Erythroblast (primary cell): Measurements from ENCODE around the gene SBNO2.

ENCODE experiments used
- DNase-seq, 2 experiments: peaks; one replicate each; lab custom pipeline; 2025; lab: John Stamatoyannopoulos, UW
- GATA1 ChIP-seq: IDR thresholded peaks from 2 replicates; pipeline ENCODE4 v1.6.1; 2011; ENCODE audit warnings: low read depth, mild to moderate bottlenecking, control low read depth, low read length, moderate library complexity
- POLR2A ChIP-seq: IDR thresholded peaks from 2 replicates; pipeline ENCODE4 v1.6.1; 2011; ENCODE audit warnings: mild to moderate bottlenecking, low read length

SBNO2 gene

DNA sequence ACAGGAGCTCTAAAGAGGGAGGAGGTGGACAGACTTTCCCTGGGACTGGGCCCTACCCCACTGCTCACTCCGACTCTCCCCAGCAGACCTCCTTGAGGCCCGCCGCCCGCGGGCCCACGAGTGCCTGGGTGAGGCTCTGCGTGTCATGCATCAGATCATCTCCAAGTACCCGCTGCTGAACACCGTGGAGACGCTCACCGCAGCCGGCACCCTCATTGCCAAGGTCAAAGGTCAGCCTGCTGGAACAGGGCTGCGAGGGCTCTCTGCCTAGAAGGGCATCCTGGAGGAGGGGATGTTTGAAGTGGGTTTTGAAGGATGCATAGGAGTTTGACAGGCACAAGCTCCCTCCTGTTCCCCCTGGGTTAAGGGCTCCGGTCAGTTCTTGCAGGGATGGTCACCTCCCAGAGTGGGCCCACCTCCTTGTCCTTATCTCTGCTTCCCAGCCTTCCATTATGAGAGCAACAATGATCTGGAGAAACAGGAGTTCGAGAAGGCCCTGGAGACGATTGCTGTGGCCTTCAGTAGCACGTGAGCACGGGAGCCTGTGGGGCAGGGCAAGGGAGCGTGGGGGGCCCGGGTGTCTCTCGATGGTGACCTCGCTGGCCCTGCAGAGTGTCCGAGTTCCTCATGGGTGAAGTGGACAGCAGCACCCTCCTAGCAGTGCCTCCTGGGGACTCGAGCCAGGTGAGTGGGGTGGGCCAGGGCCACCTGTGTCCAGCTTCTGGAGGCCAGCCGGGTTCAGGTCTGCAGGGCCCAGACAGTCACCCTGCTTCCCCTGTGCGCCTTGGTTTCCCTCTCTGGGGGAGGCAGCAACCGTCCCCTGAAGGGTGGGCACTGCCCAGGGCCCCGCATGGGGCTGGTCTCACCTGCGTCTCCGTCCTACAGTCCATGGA is 100.8 kb downstream of the SBNO2 start:
- TF ChIP-seq GATA1 (no peak), POLR2A (no peak)
- no peak for DNase-seq

DNA sequence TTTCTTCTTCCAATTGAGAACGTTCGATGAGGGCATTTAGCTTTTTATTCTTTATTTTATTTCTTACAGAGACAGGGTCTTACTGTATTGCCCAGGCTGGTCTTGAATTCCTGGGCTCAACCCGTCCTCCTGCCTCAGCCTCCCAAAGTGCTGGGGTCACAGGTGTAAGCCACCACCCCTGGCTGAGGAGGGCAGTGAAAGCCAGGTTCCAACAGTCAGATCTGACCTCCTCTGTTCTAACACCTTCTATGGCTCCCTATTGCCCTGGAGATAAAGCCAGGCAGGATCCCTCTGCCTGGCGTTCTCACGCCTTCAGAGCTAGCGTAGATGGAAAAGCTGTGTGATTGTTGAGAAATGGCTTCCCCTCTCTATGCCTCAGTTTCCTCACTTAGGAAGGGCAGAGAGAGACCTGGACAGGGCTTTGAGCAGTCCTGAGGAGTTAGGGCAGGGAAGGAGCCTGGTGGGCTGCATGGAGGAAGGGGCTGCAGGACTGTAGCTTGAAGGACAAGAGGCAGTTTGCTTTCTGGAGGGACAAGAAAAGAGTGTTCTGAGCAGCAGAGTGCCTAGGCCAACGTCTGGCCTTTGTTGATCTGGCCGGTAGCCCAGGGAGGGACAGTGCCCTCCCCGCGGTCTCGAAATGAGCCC is 101.6 kb downstream of the SBNO2 start:
- no peak for DNase-seq

DNA sequence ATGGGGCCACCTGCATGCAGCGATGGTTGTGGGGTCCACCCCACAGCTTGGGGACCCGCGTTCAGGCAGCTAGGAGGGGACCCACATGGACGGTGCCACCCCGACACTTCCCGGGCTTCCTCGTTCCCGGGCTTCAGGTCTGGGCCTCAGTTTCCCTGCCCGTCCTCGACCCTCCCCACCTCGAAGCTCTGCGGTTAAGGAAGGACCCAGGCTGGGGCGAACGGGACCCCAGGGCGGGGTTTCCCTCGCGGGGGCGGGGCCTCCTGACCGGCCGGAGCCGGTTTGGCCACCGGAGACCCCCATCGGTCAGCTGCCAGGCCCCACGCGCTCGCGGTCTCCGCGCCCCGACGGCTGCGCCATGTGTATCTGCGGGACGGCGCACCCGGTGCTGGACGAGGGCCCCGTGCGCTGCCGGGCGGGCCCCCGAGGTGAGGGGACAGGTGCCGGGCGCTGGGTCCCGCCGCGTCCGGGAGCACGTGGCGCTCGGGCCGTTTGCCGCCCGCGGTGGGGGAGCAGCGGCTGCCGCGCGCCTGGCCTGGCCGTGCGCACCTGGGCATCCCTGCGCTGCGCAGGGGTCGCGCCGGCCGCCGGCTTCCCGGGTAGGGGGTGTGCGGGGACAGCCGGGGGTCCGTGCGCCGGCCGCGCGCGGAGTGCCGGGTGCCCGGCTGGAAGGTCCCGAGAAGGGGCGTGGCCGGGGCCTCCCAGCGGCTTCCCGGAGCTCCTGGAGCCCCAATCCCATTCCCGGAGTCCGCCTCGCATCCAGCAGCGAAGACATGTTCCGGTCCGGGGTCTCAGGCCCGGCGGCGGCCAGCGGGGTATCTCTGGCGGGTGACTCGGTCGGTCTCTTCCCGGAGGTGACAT is 102.9 kb downstream of the SBNO2 start:
- DNase-seq = no peak
- TF ChIP-seq GATA1 (no peak), POLR2A (no peak)

More for the DNA sequence above, 101.6 kb downstream of the SBNO2 start:
- TF ChIP-seq GATA1 = no peak
- no peak for TF ChIP-seq POLR2A

DNA sequence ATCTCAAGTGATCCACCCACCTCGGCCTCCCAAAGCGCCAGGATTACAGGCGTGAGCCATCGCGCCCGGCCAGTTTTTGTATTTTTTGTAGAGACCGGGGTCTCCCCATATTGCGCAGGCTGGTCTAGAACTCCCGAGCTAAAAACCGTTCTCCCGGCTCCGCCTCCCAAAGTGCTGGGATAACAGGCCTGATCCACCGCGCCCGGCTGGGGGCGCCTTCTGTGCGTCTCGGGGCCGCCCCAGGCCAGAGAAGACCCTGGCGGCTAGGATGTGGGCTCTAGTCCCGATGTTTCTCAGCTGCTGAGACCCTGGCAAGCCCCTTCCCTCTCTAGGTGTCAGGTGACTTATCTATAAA is 103.5 kb downstream of the SBNO2 start:
- no peak for DNase-seq
- TF ChIP-seq GATA1 (no peak), POLR2A (no peak)

DNA sequence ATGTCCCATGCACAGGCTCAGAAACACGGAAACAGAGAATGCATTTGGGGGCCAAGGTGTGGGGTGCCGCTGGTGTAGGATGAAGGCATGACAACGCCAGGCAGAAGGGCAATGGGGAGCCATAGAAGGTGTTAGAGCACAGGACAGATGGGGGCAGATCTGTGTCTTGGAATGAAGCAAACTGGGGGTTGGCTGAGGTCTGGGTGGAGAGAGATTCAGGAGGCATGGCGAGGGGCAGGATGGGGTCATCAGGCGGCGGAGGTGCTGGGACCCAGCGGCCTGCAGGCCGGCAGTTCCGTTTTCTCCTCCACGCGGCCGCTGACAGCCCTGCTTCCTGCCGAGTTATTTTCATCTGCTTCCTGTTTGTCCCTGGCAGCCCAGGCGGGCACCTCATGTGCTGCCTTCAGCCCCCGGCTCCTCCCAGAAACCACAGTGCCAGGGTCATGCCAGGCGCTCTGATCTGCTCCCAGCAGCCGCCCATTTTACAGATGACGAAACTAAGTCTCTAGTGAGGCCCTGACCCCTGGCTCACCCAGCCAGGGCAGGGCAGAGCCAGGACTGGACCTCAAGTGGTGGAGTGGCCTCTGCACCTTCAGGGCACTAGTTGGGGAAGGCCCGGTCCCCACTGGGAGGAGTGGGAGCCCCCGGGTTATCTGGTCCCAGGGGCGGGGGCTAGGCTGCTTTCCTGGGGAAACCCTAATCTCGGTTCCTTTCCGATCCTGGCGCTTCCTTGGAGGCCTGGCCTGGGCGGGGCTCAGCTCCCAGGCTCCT is 104.9 kb downstream of the SBNO2 start:
- TF ChIP-seq POLR2A (peak; percentile 24), GATA1 (no peak)
- no peak for DNase-seq

DNA sequence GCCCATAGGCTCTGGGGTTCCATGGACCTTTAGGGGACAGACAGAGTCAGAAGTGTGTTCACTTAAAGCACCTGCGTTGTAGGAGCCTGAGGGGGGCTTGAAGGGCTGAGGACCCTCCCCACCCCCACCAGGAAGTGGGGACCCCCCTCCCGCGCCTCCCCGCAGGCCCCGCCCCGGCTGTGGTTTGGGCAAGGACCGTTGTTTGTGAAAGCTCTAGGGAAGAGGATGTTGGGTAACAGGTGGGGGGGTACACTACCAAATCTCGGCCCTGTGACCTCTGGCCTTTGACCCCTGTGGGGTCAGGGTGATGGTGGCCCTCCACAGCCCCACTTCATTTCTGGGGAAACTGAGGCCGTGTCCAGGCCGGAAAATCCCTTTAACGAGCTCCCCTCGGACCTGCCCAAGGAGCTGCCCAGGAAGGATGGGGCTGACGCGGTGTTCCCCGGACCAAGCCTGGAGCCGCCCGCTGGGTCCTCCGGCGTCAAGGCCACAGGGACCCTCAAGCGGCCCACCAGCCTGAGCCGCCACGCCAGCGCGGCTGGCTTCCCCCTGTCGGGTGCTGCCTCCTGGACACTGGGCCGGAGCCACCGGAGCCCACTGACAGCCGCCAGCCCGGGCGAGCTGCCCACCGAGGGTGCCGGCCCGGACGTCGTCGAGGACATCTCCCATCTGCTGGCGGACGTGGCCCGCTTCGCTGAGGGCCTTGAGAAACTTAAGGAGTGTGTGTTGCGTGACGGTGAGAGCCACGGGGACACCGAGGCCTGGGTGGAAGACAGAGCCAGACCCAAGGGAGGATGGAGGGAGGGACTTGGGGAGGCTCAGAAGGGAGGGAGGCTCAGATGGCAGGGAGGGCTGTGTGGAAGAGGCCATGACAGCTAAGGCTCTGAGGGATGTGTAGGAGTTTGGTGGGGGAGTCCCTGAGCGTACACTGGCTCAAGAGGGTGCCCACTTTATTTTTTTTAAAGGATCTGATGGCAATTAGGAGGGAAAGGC is 105.8 kb downstream of the SBNO2 start:
- no peak for DNase-seq

DNA sequence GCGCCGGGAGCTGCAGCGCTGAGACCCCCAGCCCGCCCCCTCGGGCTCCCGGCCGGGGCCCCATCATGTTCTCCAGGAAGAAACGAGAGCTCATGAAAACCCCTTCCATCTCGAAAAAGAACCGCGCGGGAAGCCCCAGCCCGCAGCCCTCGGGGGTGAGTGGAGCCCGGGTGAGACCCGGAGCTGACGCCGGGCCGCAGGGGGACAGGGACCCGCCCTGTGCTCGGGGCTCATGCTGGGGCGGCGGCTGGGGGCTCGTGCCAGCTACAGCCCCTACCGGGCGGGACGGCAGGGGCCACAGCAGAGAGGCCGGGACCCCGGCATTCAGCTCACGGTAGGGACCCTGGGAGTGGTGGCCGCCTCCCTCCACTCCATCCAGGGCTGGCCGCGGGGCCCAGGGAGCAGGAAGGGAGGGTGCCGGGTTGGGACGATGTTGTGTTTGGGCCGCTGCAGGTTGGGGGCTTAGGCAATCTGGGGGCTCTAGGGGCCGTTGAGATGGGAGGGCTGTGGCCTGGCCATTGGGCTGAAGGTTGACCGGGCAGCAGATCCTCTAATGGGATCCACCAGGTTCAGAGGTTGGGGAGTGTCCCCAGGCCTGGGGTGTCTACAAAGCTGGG is 106.6 kb downstream of the SBNO2 start:
- DNase-seq = no peak
- no peak for TF ChIP-seq GATA1

More for the DNA sequence above, 105.8 kb downstream of the SBNO2 start:
- TF ChIP-seq GATA1 = no peak
- no peak for TF ChIP-seq POLR2A

DNA sequence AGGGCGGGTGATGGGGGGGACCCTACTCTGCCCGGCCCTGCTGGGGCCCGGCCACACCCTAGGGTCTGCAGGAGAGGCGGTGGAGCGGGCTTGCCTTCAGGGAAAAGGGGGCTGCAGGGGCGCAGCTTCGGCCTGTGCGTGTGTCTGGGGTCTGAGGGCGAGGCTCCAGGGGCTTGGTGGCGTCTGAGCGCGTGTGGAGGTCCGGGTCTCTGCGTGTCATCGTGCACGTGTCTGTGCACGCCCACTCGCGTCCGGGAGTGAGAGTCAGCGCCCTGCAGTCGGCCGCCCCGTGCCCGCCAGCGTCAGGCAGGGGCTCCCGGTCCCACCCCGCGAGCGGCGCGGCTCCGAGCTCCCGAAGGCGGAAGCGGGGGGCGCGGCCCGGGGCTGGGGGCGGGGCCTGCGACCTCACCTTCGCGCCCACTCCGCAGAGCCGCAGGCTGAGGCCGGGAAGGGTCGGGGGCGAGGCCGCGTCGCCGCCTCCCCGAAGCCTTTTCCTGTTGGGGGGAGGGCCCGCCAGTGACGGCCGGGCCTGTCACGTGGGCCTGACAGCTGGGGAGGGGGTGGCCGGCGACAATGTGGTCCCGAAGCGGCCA is 107.2 kb downstream of the SBNO2 start, which contains the start of gene ARHGAP45:
Gene ARHGAP45, plus strand, starts transcription at position 420 of the 593 bp plus-strand sequence. CDS start 239 bp downstream, outside the sequence.
- peak in 1 of 2 experiments; percentile 42 for DNase-seq
- TF ChIP-seq POLR2A (no peak), GATA1 (no peak)

DNA sequence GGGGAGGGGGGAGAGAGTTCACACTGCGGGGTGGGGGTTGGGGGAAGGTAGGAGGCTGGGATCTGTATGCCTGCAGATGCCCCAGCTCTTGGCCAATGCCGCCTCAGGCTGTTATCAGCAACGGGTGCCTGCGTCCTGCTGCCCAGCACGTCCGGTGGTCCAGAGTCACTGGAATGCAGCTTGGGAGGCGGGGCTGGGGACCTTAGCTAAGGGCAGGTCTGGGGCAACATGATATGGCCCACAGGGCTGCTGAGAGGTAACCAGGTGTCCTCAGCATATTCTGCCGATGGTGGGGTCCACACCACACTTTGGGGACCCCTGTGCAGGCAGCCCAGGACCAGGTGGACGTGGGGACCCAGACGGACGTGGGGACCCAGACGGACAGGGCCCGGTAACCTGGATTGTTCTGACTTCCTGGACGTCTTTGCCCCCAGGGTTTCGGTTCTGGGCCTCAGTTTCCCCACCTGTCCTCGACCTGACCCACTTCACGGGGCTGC is 107.8 kb downstream of the SBNO2 start:
- no peak for DNase-seq
- no peak for TF ChIP-seq POLR2A
- TF ChIP-seq GATA1 = no peak

DNA sequence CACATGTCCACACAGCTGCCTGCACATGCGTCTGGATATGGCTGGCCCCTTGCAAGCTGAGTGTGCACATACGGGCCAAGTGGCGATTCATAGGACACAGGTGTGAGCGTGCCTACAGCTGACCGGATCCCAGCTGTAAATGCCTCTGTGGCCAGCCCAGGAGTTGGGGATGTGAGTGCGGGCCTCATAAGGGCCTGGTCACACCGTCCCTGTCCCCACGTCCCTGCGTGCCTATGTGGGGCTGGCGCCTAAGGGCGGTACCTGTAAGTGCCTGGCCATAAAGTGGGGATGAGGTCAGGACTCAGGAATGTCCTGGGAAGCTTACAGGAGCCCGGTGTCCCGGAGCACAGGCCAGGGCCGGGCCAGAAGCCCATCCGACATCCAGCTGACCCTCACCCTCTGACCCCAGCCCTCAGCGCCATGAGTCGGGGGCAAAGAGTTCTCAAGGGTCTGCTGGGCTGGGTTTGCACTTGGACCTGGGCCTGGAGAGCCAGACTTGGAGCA is 108.4 kb downstream of the SBNO2 start:
- no peak for DNase-seq
- TF ChIP-seq GATA1 (no peak), POLR2A (no peak)
